Panc1 (cell line): ENCODE results near the gene PRKD2. TPM values are rescaled to one million over a fixed set of nuclear protein-coding genes. Genes with fewer than 3 reads are reported as not detected.
"Not testable (repeated sequence)": the region's sequence is repeated elsewhere in the genome, so short reads cannot be mapped to it uniquely, and the experiment has no call there.

Experiments
- ATAC-seq: fragments of 200-7000 bp; cut with Tn5 transposase; 2 replicates; pipeline ENCODE4 v1.9.1; 2020; ENCODE audit warnings: mild to moderate bottlenecking, moderate library complexity
- BruUV-seq: library from RNA; stranded (reverse); fragments of 400-500 nt; replicated peaks from 2 replicates; lab custom pipeline; 2021; lab: Mats Ljungman, UMichigan
- CTCF ChIA-PET: fragments of 300-600 bp; sonication (Branson Sonifier 250); formaldehyde crosslinking; loops from one replicate; lab custom pipeline; 2022; ENCODE audit warnings: antibody characterized with exemption; lab: Charles Lee
- POLR2A ChIA-PET: fragments of 300-600 bp; sonication (Branson Sonifier 250); formaldehyde crosslinking; loops from one replicate; lab custom pipeline; 2022; ENCODE audit warnings: antibody characterized with exemption; lab: Charles Lee
- DNase-seq: peaks from one replicate; pipeline ENCODE4 v3.0.0-alpha.2; 2010; ENCODE audit warnings: low read depth, low spot score
- H3K27ac ChIP-seq: 2 replicates; pipeline ENCODE4 v1.5.1; 2011; ENCODE audit warnings: mild to moderate bottlenecking, low read length, inconsistent platforms
- H3K27me3 ChIP-seq: fragments of 200-500 bp; sonication (Bioruptor generic); 2 replicates; pipeline ENCODE4 v1.6.0; 2014; ENCODE audit warnings: low read length, inconsistent platforms; ENCODE audit not compliant: control insufficient read depth, insufficient read depth
- H3K36me3 ChIP-seq: fragments of 200-500 bp; sonication (Bioruptor generic); 2 replicates; pipeline ENCODE4 v1.5.1; 2014; ENCODE audit warnings: inconsistent platforms, mild to moderate bottlenecking, low read length, moderate library complexity; ENCODE audit not compliant: control insufficient read depth, insufficient read depth
- H3K4me1 ChIP-seq: 2 replicates; pipeline ENCODE4 v1.5.1; 2011; ENCODE audit warnings: inconsistent platforms, mild to moderate bottlenecking, low read length, moderate library complexity; ENCODE audit not compliant: control insufficient read depth, insufficient read depth
- H3K4me3 ChIP-seq, 2 experiments: 2 replicates each; pipeline ENCODE4 v1.5.1; 2011 to 2012; ENCODE audit warnings: low read depth in 2 of 2, low read length in 2 of 2, mild to moderate bottlenecking in 2 of 2, inconsistent platforms in 1 of 2, moderate library complexity in 1 of 2
- H3K9me3 ChIP-seq: fragments of 200-500 bp; sonication (Bioruptor generic); 2 replicates; pipeline ENCODE4 v1.5.1; 2014; ENCODE audit warnings: low read depth, mild to moderate bottlenecking, inconsistent platforms, low read length, moderate library complexity; ENCODE audit not compliant: control insufficient read depth, insufficient read depth
- POLR2AphosphoS5 ChIP-seq: IDR thresholded peaks from 2 replicates; pipeline ENCODE4 v1.6.1; 2012; ENCODE audit warnings: mild to moderate bottlenecking, low read depth, low read length, moderate library complexity
- REST ChIP-seq, 2 experiments: IDR thresholded peaks; 2 replicates each; pipeline ENCODE4 v1.6.1; 2011 to 2012; ENCODE audit warnings: low read depth in 2 of 2, control low read depth in 1 of 2, low read length in 1 of 2, mild to moderate bottlenecking in 1 of 2, moderate library complexity in 1 of 2; ENCODE audit not compliant: insufficient read depth in 1 of 2
- SIN3A ChIP-seq: IDR thresholded peaks from 2 replicates; pipeline ENCODE4 v1.6.1; 2012; ENCODE audit warnings: low read depth, mild to moderate bottlenecking, low read length, moderate library complexity, borderline replicate concordance; ENCODE audit not compliant: insufficient read depth
- TCF7L2 ChIP-seq: IDR thresholded peaks from 2 replicates; pipeline ENCODE4 v1.6.1; 2011; ENCODE audit warnings: mild to moderate bottlenecking, low read depth, low read length, inconsistent platforms
- in situ Hi-C: cut with HindIII; loops from 2 replicates; pipeline ENCODE4 v1.10.0; 2016; ENCODE audit warnings: low sequenced_read_pairs, low pct_unique_long_range_greater_than_20kb
- intact Hi-C: fragments of 100-400 bp; cut with micrococcal nuclease; formaldehyde crosslinking; loops from one replicate; pipeline ENCODE4 v1.10.0; 2022; ENCODE audit not compliant: unreplicated experiment
- total RNA-seq: library from RNA; stranded (reverse); gene quantifications from one replicate; pipeline ENCODE4 v1.2.1, GENCODE V29; 2021; ENCODE audit not compliant: unreplicated experiment
- TF ChIP-seq, protein P1 (sequence below): fragments of 450-650 bp; IDR thresholded peaks from 2 replicates; pipeline ENCODE4 v1.5.1; 2017; ENCODE audit warnings: mild to moderate bottlenecking

The PRKD2 gene
- total RNA-seq, 1 experiment from 2014 or later = 41.2 TPM

DNA sequence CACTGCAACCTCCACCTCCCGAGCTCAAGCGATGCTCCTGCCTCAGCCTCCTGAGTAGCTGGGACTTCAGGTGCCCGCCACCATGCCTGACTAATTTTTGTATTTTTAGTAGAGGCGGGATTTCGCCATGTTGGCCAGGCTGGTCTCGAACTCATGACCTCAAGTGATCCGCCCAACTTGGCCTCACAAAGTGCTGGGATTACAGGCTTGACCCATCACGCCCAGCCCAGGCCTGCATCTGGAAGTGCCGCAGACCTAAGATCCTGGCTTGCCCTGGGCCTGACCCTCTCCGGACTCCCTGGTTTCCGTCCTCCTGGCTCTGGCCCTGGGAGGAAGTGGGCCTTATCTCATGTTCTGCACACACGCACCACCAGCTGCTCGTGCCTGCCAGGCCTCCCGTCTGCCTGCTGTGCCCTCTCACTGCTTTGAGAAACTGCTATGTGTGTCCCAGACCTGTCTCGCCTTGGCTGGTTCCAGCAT, 87.3 kb downstream of the PRKD2 start:
- no TSS peak for BruUV-seq
- Histone ChIP-seq H3K4me1 (no peaks in the 10 kb centered on the region), H3K4me3 (no peak overlapping the region), H3K27me3 (no peaks in the 10 kb centered on the region), H3K27ac (no peak overlapping the region), H3K9me3 (no peaks in the 10 kb centered on the region), H3K36me3 (no peaks in the 10 kb centered on the region)
- ATAC-seq (no peak), DNase-seq (no peak)
- TF ChIP-seq, protein P1, sequence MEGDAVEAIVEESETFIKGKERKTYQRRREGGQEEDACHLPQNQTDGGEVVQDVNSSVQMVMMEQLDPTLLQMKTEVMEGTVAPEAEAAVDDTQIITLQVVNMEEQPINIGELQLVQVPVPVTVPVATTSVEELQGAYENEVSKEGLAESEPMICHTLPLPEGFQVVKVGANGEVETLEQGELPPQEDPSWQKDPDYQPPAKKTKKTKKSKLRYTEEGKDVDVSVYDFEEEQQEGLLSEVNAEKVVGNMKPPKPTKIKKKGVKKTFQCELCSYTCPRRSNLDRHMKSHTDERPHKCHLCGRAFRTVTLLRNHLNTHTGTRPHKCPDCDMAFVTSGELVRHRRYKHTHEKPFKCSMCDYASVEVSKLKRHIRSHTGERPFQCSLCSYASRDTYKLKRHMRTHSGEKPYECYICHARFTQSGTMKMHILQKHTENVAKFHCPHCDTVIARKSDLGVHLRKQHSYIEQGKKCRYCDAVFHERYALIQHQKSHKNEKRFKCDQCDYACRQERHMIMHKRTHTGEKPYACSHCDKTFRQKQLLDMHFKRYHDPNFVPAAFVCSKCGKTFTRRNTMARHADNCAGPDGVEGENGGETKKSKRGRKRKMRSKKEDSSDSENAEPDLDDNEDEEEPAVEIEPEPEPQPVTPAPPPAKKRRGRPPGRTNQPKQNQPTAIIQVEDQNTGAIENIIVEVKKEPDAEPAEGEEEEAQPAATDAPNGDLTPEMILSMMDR = no peak
- TF ChIP-seq POLR2AphosphoS5 (no peak), REST (IDR thresholded peaks at IDR 0.05; ENCODE audit: insufficient read depth in 1 of 2, low read depth in 2 of 2, low read length in 1 of 2) (no peak), TCF7L2 (no peak), SIN3A (no peak)
- intact Hi-C loops = no loop called here
- ChIA-PET POLR2A (no interaction called here), CTCF (no interaction called here)
- in situ Hi-C loops = no loop called here

- in situ Hi-C loops, CTCF ChIA-PET, H3K4me1 ChIP-seq, ATAC-seq, H3K27me3 ChIP-seq, H3K36me3 ChIP-seq, BruUV-seq, DNase-seq, H3K27ac ChIP-seq, H3K4me3 ChIP-seq, intact Hi-C loops, H3K9me3 ChIP-seq, POLR2A ChIA-PET: not testable (repeated sequence)
Measured at GRCh38 chr19:46628970-46629369, 87.9 kb downstream of the PRKD2 start.

DNA sequence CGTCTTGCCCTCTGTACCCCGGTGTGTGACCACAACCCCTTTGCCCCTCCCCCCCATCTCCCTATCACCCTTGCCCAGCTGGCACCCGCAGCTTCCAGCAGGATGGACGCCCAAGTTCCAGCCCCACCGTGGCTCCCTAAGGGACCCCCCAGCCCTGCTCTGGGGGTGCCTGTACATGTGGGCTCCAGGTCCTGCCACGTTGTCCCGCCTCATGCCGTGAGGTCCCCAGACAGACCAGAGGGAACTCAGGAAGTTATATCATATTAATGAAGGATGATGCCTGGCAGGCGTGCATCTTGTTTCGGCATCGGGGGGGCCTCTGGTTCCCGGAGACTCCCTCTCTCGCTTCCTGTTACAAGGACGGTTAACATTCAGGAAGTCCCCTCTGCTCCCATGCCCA, 90.5 kb downstream of the PRKD2 start:
- ATAC-seq (no peak), DNase-seq (no peak)
- no peaks in the 10 kb centered on the region for H3K9me3 ChIP-seq
- in situ Hi-C loops (no loop called here), intact Hi-C loops (no loop called here)
- H3K27me3 ChIP-seq = no peaks in the 10 kb centered on the region
- H3K36me3 ChIP-seq = no peaks in the 10 kb centered on the region
- CTCF ChIA-PET = no interaction called here
- H3K4me1 ChIP-seq = no peaks in the 10 kb centered on the region
- H3K4me3 ChIP-seq = no peak overlapping the region
- H3K27ac ChIP-seq = no peak overlapping the region
- TF ChIP-seq POLR2AphosphoS5 = no peak
- TF ChIP-seq, protein P1 = no peak
- no peak for TF ChIP-seq REST (IDR thresholded peaks at IDR 0.05; ENCODE audit: insufficient read depth in 1 of 2, low read depth in 2 of 2, low read length in 1 of 2)
- no peak for TF ChIP-seq SIN3A
- TF ChIP-seq TCF7L2 = no peak
- BruUV-seq = no TSS peak
- POLR2A ChIA-PET = no interaction called here
